Suprapubic skin (tissue), 4 donors: ENCODE data around the gene TMEM212. TPM values are rescaled to one million over a fixed set of nuclear protein-coding genes. Genes with fewer than 3 reads are reported as not detected.

Source experiments
- DNase-seq, 2 donors: peaks; one replicate each; pipeline ENCODE4 v3.0.0-alpha.2; 2019; ENCODE audit warnings: low spot score in 2 of 2
- H3K27ac ChIP-seq: fragments of 200-600 bp; sonication (generic); one replicate; pipeline ENCODE4 v1.5.1; 2019
- H3K27me3 ChIP-seq: fragments of 200-600 bp; sonication (generic); one replicate; pipeline ENCODE4 v1.5.1; 2019
- H3K36me3 ChIP-seq: fragments of 200-600 bp; sonication (generic); one replicate; pipeline ENCODE4 v1.5.1; 2019
- H3K4me1 ChIP-seq: fragments of 200-600 bp; sonication (generic); one replicate; pipeline ENCODE4 v1.5.1; 2019
- H3K4me3 ChIP-seq: fragments of 200-600 bp; sonication (generic); one replicate; pipeline ENCODE4 v1.5.1; 2019; ENCODE audit warnings: mild to moderate bottlenecking
- H3K9me3 ChIP-seq: fragments of 200-600 bp; sonication (generic); one replicate; pipeline ENCODE4 v1.5.1; 2019
- CTCF ChIP-seq, 2 donors: fragments of 200-600 bp in 1 of 2; fragments of 450-650 bp in 1 of 2; sonication (generic) in 1 of 2; IDR thresholded peaks; one replicate each; pipeline ENCODE4 v1.5.1; 2016 to 2019; ENCODE audit warnings: antibody characterized with exemption in 2 of 2, mild to moderate bottlenecking in 1 of 2, moderate library complexity in 1 of 2
- EP300 ChIP-seq: sonication (generic); formaldehyde crosslinking; IDR thresholded peaks from one replicate; pipeline ENCODE4 v1.6.1; 2017; ENCODE audit warnings: antibody characterized with exemption
- POLR2A ChIP-seq, 2 donors: fragments of 450-650 bp; IDR thresholded peaks; one replicate each; pipeline ENCODE4 v1.6.1; 2017; ENCODE audit warnings: antibody characterized with exemption in 2 of 2, mild to moderate bottlenecking in 2 of 2, moderate library complexity in 2 of 2
- POLR2AphosphoS5 ChIP-seq, 3 donors: sonication (generic); formaldehyde crosslinking; IDR thresholded peaks; one replicate each; pipeline ENCODE4 v1.6.1; 2017; ENCODE audit warnings: antibody characterized with exemption in 3 of 3
- WGBS: methylation state at CpG from one replicate; pipeline ENCODE4 v1.1.5; 2018; 5-methylcytosine and 5-hydroxymethylcytosine counted together
- total RNA-seq, 4 donors: library from RNA; depleted of rRNA; stranded (reverse); fragments of >200 nt; gene quantifications; one replicate each; pipeline ENCODE4 v1.1.0, GENCODE V29; 2016

The TMEM212 gene
- total RNA-seq, 4 donors from 2014 or later = not detected

GRCh38 chr3:171883257-171883892, 40.2 kb downstream of the TMEM212 start:
- no peaks in the 10 kb centered on the region for H3K27me3 ChIP-seq
- H3K4me1 ChIP-seq = no peaks in the 10 kb centered on the region
- 81% methylated on average over 3 of the region's 3 CpGs for WGBS

GRCh38 chr3:171883893-171884279, 40.7 kb downstream of the TMEM212 start:
- H3K4me3 ChIP-seq = no peak overlapping the region
- WGBS = 70% methylated on average over 6 of the region's 6 CpGs
- H3K4me1 ChIP-seq = no peaks in the 10 kb centered on the region
- no peak overlapping the region for H3K27ac ChIP-seq
- no peaks in the 10 kb centered on the region for H3K27me3 ChIP-seq
- H3K36me3 ChIP-seq = no peaks in the 10 kb centered on the region
- no peak for DNase-seq
- H3K9me3 ChIP-seq = no peaks in the 10 kb centered on the region
- TF ChIP-seq POLR2AphosphoS5 (IDR thresholded peaks at IDR 0.05) (no peak), EP300 (no peak), POLR2A (IDR thresholded peaks at IDR 0.05) (no peak), CTCF (IDR thresholded peaks at IDR 0.05) (no peak)

More at GRCh38 chr3:171883257-171883892, 40.2 kb downstream of the TMEM212 start:
- Histone ChIP-seq H3K36me3 (no peaks in the 10 kb centered on the region), H3K4me3 (no peak overlapping the region), H3K9me3 (no peaks in the 10 kb centered on the region), H3K27ac (no peak overlapping the region)
- no peak for DNase-seq
- TF ChIP-seq POLR2A (IDR thresholded peaks at IDR 0.05) = no peak
- TF ChIP-seq POLR2AphosphoS5 (IDR thresholded peaks at IDR 0.05) = no peak
- no peak for TF ChIP-seq EP300
- no peak for TF ChIP-seq CTCF (IDR thresholded peaks at IDR 0.05)

DNA sequence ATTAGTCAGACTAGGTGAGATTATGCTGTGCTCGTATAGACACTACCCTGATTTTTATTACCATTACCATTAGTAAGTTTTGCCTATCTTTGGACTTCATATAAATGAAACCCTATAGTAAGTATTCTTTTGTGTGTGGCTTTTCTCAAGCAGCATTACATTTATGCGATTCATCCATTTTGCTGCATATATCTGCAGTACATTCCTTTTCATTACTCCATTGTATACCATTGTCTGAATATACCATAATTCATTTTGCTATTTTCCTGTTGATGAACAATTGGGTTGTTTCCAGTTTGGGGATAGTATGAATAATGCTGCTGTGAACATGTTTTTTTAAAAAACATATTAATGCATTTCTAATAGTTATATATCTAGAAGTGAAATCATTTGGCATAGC, 45.3 kb downstream of the TMEM212 start:
- no peaks in the 10 kb centered on the region for H3K36me3 ChIP-seq
- no peaks in the 10 kb centered on the region for H3K9me3 ChIP-seq
- no peak for TF ChIP-seq EP300
- no peak for TF ChIP-seq POLR2AphosphoS5 (IDR thresholded peaks at IDR 0.05)
- TF ChIP-seq CTCF (IDR thresholded peaks at IDR 0.05) = no peak
- TF ChIP-seq POLR2A (IDR thresholded peaks at IDR 0.05) = no peak
- no peaks in the 10 kb centered on the region for H3K27me3 ChIP-seq
- H3K4me1 ChIP-seq = no peaks in the 10 kb centered on the region
- WGBS = 89% methylated on average over 2 of the region's 2 CpGs
- no peak for DNase-seq
- H3K4me3 ChIP-seq = no peak overlapping the region
- H3K27ac ChIP-seq = no peak overlapping the region

DNA sequence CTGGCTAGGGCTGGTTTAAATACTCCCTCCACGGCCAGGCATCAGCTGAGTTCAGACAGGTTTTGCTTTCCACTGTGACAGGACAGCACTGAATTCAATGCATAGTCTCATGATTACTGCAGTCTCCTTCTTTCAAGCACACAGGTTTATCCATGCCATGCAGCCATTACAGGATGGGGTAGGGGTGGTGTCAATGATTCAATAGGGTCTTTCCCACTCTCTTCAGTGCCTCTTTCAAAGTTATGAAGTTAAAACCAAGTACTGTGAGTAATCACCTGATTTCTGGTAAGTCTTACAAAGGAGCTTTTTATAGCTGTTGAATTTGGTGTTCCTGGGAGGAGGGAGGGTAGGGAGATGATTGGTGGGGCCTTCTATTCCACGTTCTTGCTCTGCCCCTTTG, 47.2 kb downstream of the TMEM212 start:
- H3K27me3 ChIP-seq = no peaks in the 10 kb centered on the region
- DNase-seq = no peak
- TF ChIP-seq POLR2AphosphoS5 (IDR thresholded peaks at IDR 0.05) (no peak), EP300 (no peak), CTCF (IDR thresholded peaks at IDR 0.05) (no peak), POLR2A (IDR thresholded peaks at IDR 0.05) (no peak)
- no peak overlapping the region for H3K27ac ChIP-seq
- no peaks in the 10 kb centered on the region for H3K9me3 ChIP-seq
- H3K4me3 ChIP-seq = no peak overlapping the region
- no peaks in the 10 kb centered on the region for H3K4me1 ChIP-seq
- no peaks in the 10 kb centered on the region for H3K36me3 ChIP-seq
- WGBS = 72% methylated on average over 2 of the region's 2 CpGs

GRCh38 chr3:171892457-171892856, 49.3 kb downstream of the TMEM212 start:
- H3K4me3 ChIP-seq = no peak overlapping the region
- no peak for DNase-seq
- no peaks in the 10 kb centered on the region for H3K4me1 ChIP-seq
- H3K27ac ChIP-seq = no peak overlapping the region
- H3K9me3 ChIP-seq = no peaks in the 10 kb centered on the region
- H3K27me3 ChIP-seq = no peaks in the 10 kb centered on the region
- no peaks in the 10 kb centered on the region for H3K36me3 ChIP-seq
- TF ChIP-seq CTCF (IDR thresholded peaks at IDR 0.05) (no peak), EP300 (no peak), POLR2A (IDR thresholded peaks at IDR 0.05) (no peak), POLR2AphosphoS5 (IDR thresholded peaks at IDR 0.05) (no peak)
